Measurements from ENCODE around the gene STXBP1. TPM values are rescaled to one million over a fixed set of nuclear protein-coding genes. Genes with fewer than 3 reads are reported as not detected.

The STXBP1 gene
- total and polyA plus RNA-seq, 2 of the 8 experiments (the other 6 are each of a cell fraction or from before 2014, with no cell fraction given) = 11.5 to 60.9 TPM

- POLR2A ChIA-PET (ENCODE audit: partially characterized antibody) = interaction anchor here (1.1 to 1.6 kb wide), 3 partner anchors 10 to 148 kb away, joined by 3 to 7 read pairs (median 3); partner anchors contain the start of gene CDK9
- TF ChIP-seq KDM1A (IDR thresholded peaks at IDR 0.05; ENCODE audit: borderline replicate concordance, low read length) (no peak), GTF2F1 (IDR thresholded peaks at IDR 0.05; ENCODE audit: borderline replicate concordance, low read depth, low read length) (no peak), USF2 (IDR thresholded peaks at IDR 0.05; ENCODE audit: low read length) (no peak), JUN (IDR thresholded peaks at IDR 0.05; ENCODE audit: low read depth, low read length) (no peak), ATF3 (IDR thresholded peaks at IDR 0.05; ENCODE audit: insufficient read depth, low read depth, low read length) (no peak), CREB1 (IDR thresholded peaks at IDR 0.05) (no peak), RBBP5 (IDR thresholded peaks at IDR 0.05; ENCODE audit: borderline replicate concordance, low read depth, low read length) (no peak), SIX5 (IDR thresholded peaks at IDR 0.05; ENCODE audit: low read depth, low read length) (no peak), GABPA (IDR thresholded peaks at IDR 0.05; ENCODE audit: borderline replicate concordance, insufficient read depth, low read length) (no peak), ASH2L (IDR thresholded peaks at IDR 0.05; ENCODE audit: low read length) (no peak), TAF7 (optimal IDR thresholded peaks at IDR 0.05; ENCODE audit: borderline replicate concordance, low read depth, low read length) (no peak), SP4 (IDR thresholded peaks at IDR 0.05; ENCODE audit: low read length) (no peak), CHD1 (IDR thresholded peaks at IDR 0.05; ENCODE audit: low read depth, low read length) (no peak)
These were observed 109.3 kb downstream of the STXBP1 start for GRCh38 chr9:127721391-127721821.

More at GRCh38 chr9:127721391-127721821, 109.3 kb downstream of the STXBP1 start:
- no peaks in the 10 kb centered on the region for H3K27me3 ChIP-seq (replicated peaks in 1 of 4; ENCODE audit: control insufficient read depth in 3 of 4, extremely low read depth in 1 of 4, insufficient read depth in 3 of 4, low read length in 3 of 4)
- no peak overlapping the region for H3K56ac ChIP-seq (replicated peaks; ENCODE audit: insufficient read length, low read depth, low read length)
- no peak overlapping the region for H3K9ac ChIP-seq (replicated peaks in 1 of 4; ENCODE audit: extremely low read depth in 1 of 4, low read depth in 3 of 4, low read length in 3 of 4)
- DNase-seq (ENCODE audit: low read depth in 1 of 2, low spot score in 2 of 2) (no peak), FAIRE-seq (no peak)
- CTCF ChIA-PET (ENCODE audit: partially characterized antibody) = interaction anchor here (1.0 to 1.4 kb wide), 7 partner anchors 8 to 81 kb away, joined by 3 to 7 read pairs (median 4); partner anchors contain the start of gene CDK9
- H4K5ac ChIP-seq (ENCODE audit: insufficient read length, low read depth, low read length) = no peak overlapping the region
- H3K79me1 ChIP-seq (ENCODE audit: low read depth, low read length) = no peaks in the 10 kb centered on the region
- H2AFZ ChIP-seq (ENCODE audit: low read length) = no peak overlapping the region
- H3K79me2 ChIP-seq (ENCODE audit: control insufficient read depth in 1 of 2, insufficient read depth in 2 of 2, low read length in 2 of 2) = no peaks in the 10 kb centered on the region
- H3K14ac ChIP-seq (ENCODE audit: insufficient read length) = no peak overlapping the region
- no peak overlapping the region for H4K8ac ChIP-seq (ENCODE audit: extremely low read depth, insufficient read depth, low read length)
- WGBS, 2 experiments (ENCODE audit: extremely low coverage in 1 of 2, insufficient coverage in 1 of 2, insufficient read length in 1 of 2, insufficient replicate concordance in 2 of 2, low coverage in 1 of 2, low lambda C conversion rate in 2 of 2, missing lambda C conversion rate in 1 of 2) = 86% methylated on average over 5 of the region's 11 CpGs; no CpG with 5 or more reads in 1 of the 2 experiments
- no peak overlapping the region for H2BK120ac ChIP-seq (replicated peaks; ENCODE audit: low read depth, low read length)
- H3K4me1 ChIP-seq (replicated peaks in 1 of 4; ENCODE audit: control insufficient read depth in 3 of 4, insufficient read depth in 4 of 4, low read length in 3 of 4) = peaks cover 0 to 18% (median 13%) of the 10 kb centered on the region in 4 experiments; a peak in 5 of 7 replicates
- peak overlapping the region; percentile 4; the same call in 1 of the 2 replicates for H2BK15ac ChIP-seq (ENCODE audit: low read length)
- H3K23ac ChIP-seq (ENCODE audit: insufficient read length) = no peak overlapping the region
- no peak overlapping the region for H3K27ac ChIP-seq (ENCODE audit: low read depth, low read length)
- peak overlapping the region; percentile 55; the same call in 1 of the 2 replicates for H2BK12ac ChIP-seq (ENCODE audit: low read depth, low read length)
- no peak overlapping the region for H2AK5ac ChIP-seq (ENCODE audit: low read depth, low read length)
- H3K18ac ChIP-seq (ENCODE audit: extremely low read depth, low read length) = no peak overlapping the region
- H3K36me3 ChIP-seq (ENCODE audit: control insufficient read depth in 2 of 4, insufficient read depth in 4 of 4, low read length in 3 of 4) = no peaks in the 10 kb centered on the region
- H4K91ac ChIP-seq (replicated peaks; ENCODE audit: insufficient read length, low read length) = no peak overlapping the region
- H4K20me1 ChIP-seq (replicated peaks in 1 of 2; ENCODE audit: control insufficient read depth in 1 of 2, insufficient read depth in 2 of 2, low read length in 2 of 2) = no peaks in the 10 kb centered on the region
- no peak overlapping the region for H3K4ac ChIP-seq (replicated peaks; ENCODE audit: insufficient read length, low read depth, low read length)
- no peak overlapping the region for H3K4me3 ChIP-seq (ENCODE audit: extremely low read depth in 1 of 4, insufficient read depth in 2 of 4, low read depth in 3 of 4, low read length in 4 of 4)
- 0 out of 2 replicates have a peak overlapping the region, but pooled peaks have one; percentile 10 for H2BK20ac ChIP-seq (ENCODE audit: low read length)
- H3K23me2 ChIP-seq (ENCODE audit: low read depth, low read length) = no peaks in the 10 kb centered on the region
- H3K9me3 ChIP-seq (ENCODE audit: insufficient read depth in 2 of 2, low read depth in 1 of 2, low read length in 1 of 2) = no peaks in the 10 kb centered on the region
- H3K4me2 ChIP-seq (ENCODE audit: insufficient read depth in 1 of 2, low read depth in 2 of 2, low read length in 2 of 2) = no peak overlapping the region
- H2BK5ac ChIP-seq (ENCODE audit: low read depth, low read length) = no peak overlapping the region
